ENCODE results near the gene SLC38A8. TPM values are rescaled to one million over a fixed set of nuclear protein-coding genes. Genes with fewer than 3 reads are reported as not detected.

The SLC38A8 gene
- total RNA-seq, 3 donors from 2014 or later, result not detected

DNA sequence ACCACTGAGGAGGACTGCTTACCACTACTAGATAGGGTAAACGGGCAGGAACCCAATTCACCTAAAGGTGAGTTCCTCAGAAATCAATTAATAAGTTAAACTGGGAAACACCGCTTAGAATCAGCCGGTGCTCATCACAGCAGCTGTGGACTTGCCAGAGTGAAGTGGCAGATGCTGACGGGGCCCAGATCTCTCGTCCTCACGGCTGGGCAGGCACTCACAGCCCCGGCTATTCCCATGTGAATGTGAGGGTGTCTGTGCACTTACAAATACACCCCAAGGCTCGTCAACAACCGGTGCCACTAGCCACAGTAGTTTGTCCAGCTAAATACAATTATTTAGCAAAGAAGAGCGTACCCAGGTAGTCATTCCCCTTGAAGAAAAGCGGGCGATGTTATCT is 44.4 kb upstream of the SLC38A8 start:
- H3K36me3 ChIP-seq (ENCODE audit: low read depth), result peaks cover 18% of the 10 kb centered on the region
- no peaks in the 10 kb centered on the region for H3K4me1 ChIP-seq (ENCODE audit: low read depth)
- ATAC-seq (no peak), DNase-seq (no peak)
- intact Hi-C loops (cut with DNase I, micrococcal nuclease), result no loop called here
- no peaks in the 10 kb centered on the region for H3K9me3 ChIP-seq
- no peak overlapping the region for H3K4me3 ChIP-seq
- TF ChIP-seq, protein P1, sequence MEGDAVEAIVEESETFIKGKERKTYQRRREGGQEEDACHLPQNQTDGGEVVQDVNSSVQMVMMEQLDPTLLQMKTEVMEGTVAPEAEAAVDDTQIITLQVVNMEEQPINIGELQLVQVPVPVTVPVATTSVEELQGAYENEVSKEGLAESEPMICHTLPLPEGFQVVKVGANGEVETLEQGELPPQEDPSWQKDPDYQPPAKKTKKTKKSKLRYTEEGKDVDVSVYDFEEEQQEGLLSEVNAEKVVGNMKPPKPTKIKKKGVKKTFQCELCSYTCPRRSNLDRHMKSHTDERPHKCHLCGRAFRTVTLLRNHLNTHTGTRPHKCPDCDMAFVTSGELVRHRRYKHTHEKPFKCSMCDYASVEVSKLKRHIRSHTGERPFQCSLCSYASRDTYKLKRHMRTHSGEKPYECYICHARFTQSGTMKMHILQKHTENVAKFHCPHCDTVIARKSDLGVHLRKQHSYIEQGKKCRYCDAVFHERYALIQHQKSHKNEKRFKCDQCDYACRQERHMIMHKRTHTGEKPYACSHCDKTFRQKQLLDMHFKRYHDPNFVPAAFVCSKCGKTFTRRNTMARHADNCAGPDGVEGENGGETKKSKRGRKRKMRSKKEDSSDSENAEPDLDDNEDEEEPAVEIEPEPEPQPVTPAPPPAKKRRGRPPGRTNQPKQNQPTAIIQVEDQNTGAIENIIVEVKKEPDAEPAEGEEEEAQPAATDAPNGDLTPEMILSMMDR (IDR thresholded peaks at IDR 0.05), result no peak

DNA sequence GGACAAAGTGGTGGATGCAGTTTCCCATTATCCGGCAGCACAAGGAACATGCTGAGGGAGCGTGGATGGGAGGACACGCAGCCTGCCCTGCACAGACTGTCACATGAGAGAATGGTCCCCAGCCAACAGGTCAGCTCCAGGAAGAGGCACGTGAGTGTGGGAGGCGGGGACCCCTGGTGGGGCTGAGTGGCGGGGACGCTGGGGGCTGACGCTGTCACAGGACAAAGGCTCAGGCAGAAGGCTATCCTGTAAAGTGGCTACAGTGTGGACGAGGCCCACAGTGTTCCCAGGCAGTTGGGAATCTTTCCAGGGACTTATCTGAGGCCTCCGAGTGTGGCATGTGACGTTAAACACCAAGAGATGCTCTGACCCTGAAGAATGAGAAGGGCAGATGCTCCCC is 43.7 kb upstream of the SLC38A8 start:
- DNase-seq (no peak), ATAC-seq (no peak)
- Histone ChIP-seq H3K4me3 (no peak overlapping the region), H3K9me3 (no peaks in the 10 kb centered on the region), H3K4me1 (ENCODE audit: low read depth) (no peaks in the 10 kb centered on the region), H3K36me3 (ENCODE audit: low read depth) (peaks cover 12% of the 10 kb centered on the region)
- TF ChIP-seq, protein P1 (IDR thresholded peaks at IDR 0.05), result no peak
- intact Hi-C loops (cut with DNase I, micrococcal nuclease), result no loop called here

DNA sequence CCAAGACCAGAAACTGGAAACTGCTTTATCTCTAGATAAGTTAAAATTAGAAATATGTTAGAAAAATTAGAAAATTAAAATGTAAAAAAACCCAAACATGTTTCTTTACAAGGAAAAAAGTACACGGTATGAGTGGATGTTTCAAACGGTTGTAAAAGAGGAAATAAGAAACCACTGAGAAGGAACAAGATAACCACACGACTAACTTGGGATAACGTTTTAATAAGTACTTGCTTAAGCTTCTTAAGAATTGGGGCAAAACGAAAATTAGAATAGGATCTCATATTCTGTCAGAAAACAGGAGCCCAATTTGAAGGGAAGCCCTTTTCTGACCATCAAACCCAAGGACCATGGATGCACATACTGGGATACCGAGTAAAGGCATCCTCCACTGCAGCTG is 43.2 kb upstream of the SLC38A8 start:
- H3K4me3 ChIP-seq, result no peak overlapping the region
- H3K9me3 ChIP-seq, result no peaks in the 10 kb centered on the region
- peaks cover 10% of the 10 kb centered on the region for H3K36me3 ChIP-seq (ENCODE audit: low read depth)
- ATAC-seq (no peak), DNase-seq (no peak)
- intact Hi-C loops (cut with DNase I, micrococcal nuclease), result no loop called here
- TF ChIP-seq, protein P1 (IDR thresholded peaks at IDR 0.05), result no peak
- H3K4me1 ChIP-seq (ENCODE audit: low read depth), result no peaks in the 10 kb centered on the region

DNA sequence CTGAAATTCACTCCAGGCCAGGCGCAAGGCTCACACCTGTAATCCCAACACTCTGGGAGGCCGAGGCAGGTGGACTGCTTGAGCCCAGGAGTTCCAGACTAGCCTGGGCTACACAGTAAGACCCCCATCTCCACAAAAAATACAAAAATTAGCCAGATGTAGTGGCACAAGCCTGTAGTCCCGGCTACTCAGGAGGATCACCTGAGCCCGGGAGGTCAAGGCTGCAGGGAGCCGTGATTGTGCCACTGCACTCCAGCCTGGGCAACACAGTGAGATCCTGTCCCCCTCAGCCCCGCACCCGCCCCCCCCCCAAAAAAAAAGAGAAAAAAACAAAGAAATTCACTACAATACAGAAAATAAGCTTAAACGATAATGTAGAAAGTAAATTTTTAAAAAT is 42.7 kb upstream of the SLC38A8 start:
- no peak for ATAC-seq
- Histone ChIP-seq H3K4me1 (ENCODE audit: low read depth) (no peaks in the 10 kb centered on the region), H3K4me3 (no peak overlapping the region), H3K9me3 (no peaks in the 10 kb centered on the region), H3K36me3 (ENCODE audit: low read depth) (peaks cover 5% of the 10 kb centered on the region)
- DNase-seq, result no peak
- intact Hi-C loops (cut with DNase I, micrococcal nuclease), result no loop called here
- TF ChIP-seq, protein P1 (IDR thresholded peaks at IDR 0.05), result no peak

DNA sequence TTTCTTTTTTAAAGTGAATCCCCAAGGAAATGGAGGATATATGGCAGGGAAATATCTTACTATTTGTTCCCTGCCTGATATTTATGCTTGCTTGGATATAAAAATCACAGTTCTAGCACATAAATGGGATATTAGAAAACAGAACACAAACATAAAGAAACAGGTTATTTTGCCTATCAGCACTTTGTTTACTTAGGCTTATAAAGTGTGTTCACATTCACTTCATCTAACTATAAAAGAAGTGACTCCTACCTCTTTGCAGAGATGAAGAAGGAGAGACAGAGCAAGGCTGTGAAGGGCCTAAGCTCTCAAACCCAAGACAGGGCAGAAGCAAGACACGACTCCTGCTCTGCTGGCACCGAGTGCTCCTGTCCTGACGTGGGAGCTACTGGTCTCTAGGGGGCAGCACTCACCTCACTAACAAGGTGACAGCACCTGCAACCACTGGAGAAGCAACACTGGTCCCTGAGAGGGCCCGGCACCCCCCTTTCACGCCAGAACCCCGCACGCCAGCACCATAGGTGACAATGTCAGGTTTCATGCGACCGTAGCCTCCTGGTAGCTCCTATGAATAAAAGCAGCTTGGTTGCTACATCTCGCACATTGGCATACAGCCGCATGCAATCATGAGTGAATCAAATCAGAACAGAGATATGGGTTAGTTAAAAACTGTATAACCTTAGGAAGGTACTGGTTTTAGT is 42.1 kb upstream of the SLC38A8 start:
- Histone ChIP-seq H3K4me1 (ENCODE audit: low read depth) (no peaks in the 10 kb centered on the region), H3K4me3 (no peak overlapping the region), H3K9me3 (no peaks in the 10 kb centered on the region), H3K36me3 (ENCODE audit: low read depth) (peaks cover 3% of the 10 kb centered on the region)
- DNase-seq (peak; percentile 64 to 88 (median 74)), ATAC-seq (peak; percentile 92)
- intact Hi-C loops (cut with DNase I, micrococcal nuclease), result loop anchor here in 1 of 2 donors (5.0 kb wide), 1 partner anchor 103 kb away; the partner anchor contains the start of gene TAF1C
- TF ChIP-seq, protein P1 (IDR thresholded peaks at IDR 0.05), result peak; percentile 54
